ENCODE results near the gene USF3.
"Not testable (repeated sequence)": the region's sequence is repeated elsewhere in the genome, so short reads cannot be mapped to it uniquely, and the experiment has no call there.

USF3 gene

GRCh38 chr3:113654310-113654709 lies 42.1 kb downstream of the USF3 start:
- no peak for DNase-seq (ENCODE audit: low read depth, low spot score)

- DNase-seq (ENCODE audit: low read depth, low spot score) = no peak
Observed at GRCh38 chr3:113649174-113649845, 47.1 kb downstream of the USF3 start.

GRCh38 chr3:113648524-113648923 lies 47.9 kb downstream of the USF3 start:
- no peak for DNase-seq (ENCODE audit: low read depth, low spot score)

- DNase-seq (ENCODE audit: low read depth, low spot score) = no peak
Observed at GRCh38 chr3:113643583-113643982, 52.9 kb downstream of the USF3 start.

- DNase-seq (ENCODE audit: low read depth, low spot score) = no peak
Observed at GRCh38 chr3:113638910-113639309, 57.5 kb downstream of the USF3 start.

- no peak for DNase-seq (ENCODE audit: low read depth, low spot score)
Observed at GRCh38 chr3:113637756-113638155, 58.7 kb downstream of the USF3 start.

- not testable (repeated sequence) for DNase-seq (ENCODE audit: low read depth, low spot score)
Observed at GRCh38 chr3:113636034-113636433, 60.4 kb downstream of the USF3 start.

GRCh38 chr3:113634782-113635474 lies 61.5 kb downstream of the USF3 start:
- DNase-seq (ENCODE audit: low read depth, low spot score) = no peak

- no peak for DNase-seq (ENCODE audit: low read depth, low spot score)
Observed at GRCh38 chr3:113631573-113631972, 64.9 kb downstream of the USF3 start.

- no peak for DNase-seq (ENCODE audit: low read depth, low spot score)
Observed at GRCh38 chr3:113630956-113631542, 65.4 kb downstream of the USF3 start.

GRCh38 chr3:113629584-113630421 lies 66.6 kb downstream of the USF3 start:
- no peak for DNase-seq (ENCODE audit: low read depth, low spot score)

- DNase-seq (ENCODE audit: low read depth, low spot score) = no peak
Observed at GRCh38 chr3:113628788-113629187, 67.7 kb downstream of the USF3 start.

- DNase-seq (ENCODE audit: low read depth, low spot score) = no peak
Observed at GRCh38 chr3:113628316-113628715, 68.1 kb downstream of the USF3 start.

GRCh38 chr3:113626503-113627371 lies 69.7 kb downstream of the USF3 start:
- peak; percentile 67 for DNase-seq (ENCODE audit: low read depth, low spot score)

GRCh38 chr3:113625834-113626233 lies 70.6 kb downstream of the USF3 start:
- no peak for DNase-seq (ENCODE audit: low read depth, low spot score)

- no peak for DNase-seq (ENCODE audit: low read depth, low spot score)
Observed at GRCh38 chr3:113623811-113624210, 72.6 kb downstream of the USF3 start.

- DNase-seq (ENCODE audit: low read depth, low spot score) = no peak
Observed at GRCh38 chr3:113623324-113623723, 73.1 kb downstream of the USF3 start.

- no peak for DNase-seq (ENCODE audit: low read depth, low spot score)
Observed at GRCh38 chr3:113620091-113620490, 76.4 kb downstream of the USF3 start.

- DNase-seq (ENCODE audit: low read depth, low spot score) = no peak
Observed at GRCh38 chr3:113617726-113618125, 78.7 kb downstream of the USF3 start.

GRCh38 chr3:113615976-113616375 lies 80.5 kb downstream of the USF3 start:
- no peak for DNase-seq (ENCODE audit: low read depth, low spot score)

- no peak for DNase-seq (ENCODE audit: low read depth, low spot score)
Observed at GRCh38 chr3:113614402-113614801, 82.0 kb downstream of the USF3 start.
